ENCODE data around the gene CTU1.

Gene CTU1

GRCh38 chr19:51079481-51080110 is 28.6 kb downstream of the CTU1 start:
- no peak for DNase-seq

DNA sequence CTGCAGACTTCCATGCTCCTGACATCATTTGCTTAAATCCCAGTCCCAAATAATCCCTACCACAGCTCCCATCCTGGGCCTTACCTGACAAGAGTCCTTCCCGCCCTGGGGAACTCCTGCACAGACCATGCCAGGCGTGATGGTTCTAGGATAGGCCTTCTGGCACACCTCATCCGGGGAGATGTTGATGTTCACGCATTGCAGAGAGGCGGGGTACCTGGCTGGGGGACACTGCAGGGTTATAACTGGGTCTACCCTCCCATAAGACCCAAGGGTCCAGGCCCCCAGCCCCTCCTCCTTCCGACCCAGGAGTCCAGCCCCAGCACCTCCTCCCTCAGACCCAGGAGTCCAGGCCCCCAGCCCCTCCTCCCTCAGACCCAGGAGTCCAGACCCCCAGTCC is 29.5 kb downstream of the CTU1 start:
- DNase-seq: no peak

DNA sequence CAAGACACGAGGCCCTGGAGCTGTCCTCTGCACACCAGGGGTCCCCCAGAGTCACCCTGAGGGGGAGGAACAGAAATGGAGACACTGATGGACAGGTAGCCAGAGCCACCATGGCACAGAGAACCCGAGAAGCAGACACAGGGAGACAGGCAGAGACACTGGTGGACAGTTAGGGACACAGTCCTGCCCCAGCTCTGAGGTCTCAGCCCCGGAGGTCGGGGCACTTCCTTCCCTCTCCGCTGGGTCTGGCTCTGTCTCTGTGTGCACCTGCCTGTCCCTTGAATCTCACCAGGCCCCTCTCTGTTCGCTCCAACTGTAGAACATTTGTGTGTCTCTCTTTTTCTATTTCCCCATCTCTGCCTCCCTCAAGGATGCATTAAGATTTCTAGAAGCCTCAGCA is 30.1 kb downstream of the CTU1 start:
- DNase-seq: no peak

- no peak for DNase-seq
Observed at GRCh38 chr19:51076631-51077213, 31.5 kb downstream of the CTU1 start.

GRCh38 chr19:51075998-51076397 is 32.2 kb downstream of the CTU1 start:
- no peak for DNase-seq

DNA sequence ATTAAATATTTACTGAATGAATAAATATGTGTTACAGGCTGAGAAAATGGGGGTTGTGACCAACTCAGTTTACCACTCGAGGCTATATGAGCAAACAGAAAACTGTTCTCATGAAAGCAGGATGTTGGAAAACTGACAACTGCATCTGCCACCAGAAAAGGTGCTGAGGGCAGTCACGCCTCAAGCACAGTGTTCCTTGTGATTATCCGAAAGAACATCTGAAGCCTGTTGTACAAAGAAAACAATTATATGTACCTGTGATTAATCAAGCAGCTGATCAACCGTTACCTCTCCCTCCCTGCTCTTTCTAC is 37.2 kb downstream of the CTU1 start:
- DNase-seq: no peak

GRCh38 chr19:51070334-51071094 is 37.7 kb downstream of the CTU1 start:
- no peak for DNase-seq

GRCh38 chr19:51066393-51067186 is 41.6 kb downstream of the CTU1 start:
- DNase-seq: no peak

DNA sequence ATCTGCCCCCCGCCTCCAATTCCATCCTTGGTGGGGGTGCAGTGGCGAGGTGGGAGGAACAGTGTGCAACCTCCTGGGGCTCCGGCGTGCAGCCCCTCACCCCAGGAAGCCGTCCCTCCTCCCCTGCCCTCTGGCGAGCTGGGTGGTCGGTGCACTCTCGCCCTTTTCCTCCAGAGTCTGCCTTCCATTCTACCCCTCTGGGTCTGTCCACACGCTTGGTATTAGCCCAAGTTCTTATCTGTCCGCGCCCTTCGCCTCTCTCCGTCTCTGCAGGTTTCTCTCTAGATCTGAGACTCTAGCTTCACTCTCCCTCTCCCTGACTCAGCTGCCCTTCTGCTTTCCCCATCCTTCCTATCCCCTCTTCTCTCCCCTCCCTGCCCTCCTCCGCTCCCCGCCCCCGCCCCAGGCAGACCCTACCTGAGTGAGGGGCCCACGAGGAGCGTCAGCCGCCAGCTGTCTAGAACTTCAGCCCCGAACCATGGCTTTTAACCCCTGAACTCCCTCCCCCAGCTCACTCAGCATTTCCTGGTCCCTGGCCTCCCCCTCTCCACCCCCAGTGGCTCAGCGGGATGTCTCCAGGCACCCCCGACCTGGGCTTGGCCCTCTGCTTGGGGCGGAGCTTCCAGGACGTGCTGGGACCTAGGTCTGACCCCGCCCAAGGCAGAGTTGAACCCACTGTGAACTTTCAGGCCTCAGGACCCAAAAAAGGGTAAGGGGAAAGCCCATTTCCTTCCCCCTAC is 42.8 kb downstream of the CTU1 start:
- no peak for DNase-seq

- no peak for DNase-seq
Observed at GRCh38 chr19:51064534-51065220, 43.5 kb downstream of the CTU1 start, which contains the start of gene KLK13. Gene KLK13, minus strand, starts transcription at chr19:51065092. Its CDS starts 25 bp downstream, at chr19:51065067.

DNA sequence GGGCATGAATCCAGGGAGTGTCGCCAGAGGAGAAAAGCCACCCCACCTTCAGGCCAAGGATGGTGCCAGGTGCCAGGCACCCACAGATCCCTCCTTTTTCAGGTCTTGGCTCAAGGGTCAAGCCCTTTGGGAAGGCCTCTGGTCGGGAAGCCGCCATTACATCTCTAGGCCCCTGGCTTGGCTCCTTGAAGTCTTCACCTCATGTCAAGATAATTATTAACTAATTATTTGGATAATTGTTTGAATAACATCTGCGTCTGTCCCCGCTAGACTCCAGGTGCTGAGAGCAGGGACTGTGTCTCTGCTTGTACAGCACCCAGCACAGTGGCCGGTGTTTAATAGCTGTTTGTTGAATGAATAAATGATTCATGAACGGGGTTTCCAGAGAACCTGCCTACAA is 44.5 kb downstream of the CTU1 start:
- DNase-seq: no peak

- no peak for DNase-seq
Observed at GRCh38 chr19:51060973-51061372, 47.2 kb downstream of the CTU1 start.

DNA sequence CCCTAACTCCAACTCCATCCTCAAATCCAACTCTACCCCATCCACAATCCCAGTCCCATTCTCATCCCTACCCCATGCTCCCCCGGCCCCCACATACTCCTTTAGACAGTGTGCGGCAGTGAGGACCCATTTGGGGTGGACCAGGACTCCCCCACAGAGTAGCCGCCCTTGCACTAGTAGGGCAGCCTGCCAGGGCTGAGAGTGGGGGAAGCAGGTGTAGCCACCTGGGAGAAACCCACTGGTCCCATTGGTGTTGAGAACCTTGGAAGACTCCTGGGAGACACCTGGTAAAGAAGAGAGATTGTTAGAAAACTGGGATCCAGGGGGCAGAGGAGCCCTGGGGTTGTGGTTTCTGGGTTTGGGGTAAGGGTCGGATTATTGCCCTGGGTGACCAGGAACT is 47.9 kb downstream of the CTU1 start:
- DNase-seq: no peak

GRCh38 chr19:51059715-51060114 is 48.5 kb downstream of the CTU1 start:
- no peak for DNase-seq

DNA sequence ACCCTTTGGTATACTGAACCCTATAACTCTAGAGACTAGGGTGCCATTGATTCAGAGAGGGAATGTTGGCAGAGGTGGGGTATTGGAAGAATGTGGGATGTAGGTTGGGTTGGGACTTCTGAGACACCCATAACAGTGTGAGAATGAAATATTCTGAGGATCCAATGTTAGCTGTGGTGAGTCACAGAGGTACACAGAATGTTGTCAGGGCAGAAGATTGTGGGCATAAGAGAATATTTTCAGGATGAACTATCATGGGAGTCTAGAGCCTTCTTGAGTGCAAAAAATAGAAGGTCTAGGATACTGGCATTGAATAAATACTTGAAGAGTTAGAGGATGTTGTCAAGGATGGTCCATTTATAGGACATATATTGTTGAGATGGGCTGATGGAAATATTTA is 52.3 kb downstream of the CTU1 start:
- no peak for DNase-seq
